GM18502 (cell line): ENCODE measurements around the gene CDH13.

Experiments used
- ATAC-seq: cut with Tn5 transposase; IDR thresholded peaks from one replicate; pipeline ENCODE4 v1.9.1; 2021; ENCODE audit warnings: mild to moderate bottlenecking; ENCODE audit not compliant: unreplicated experiment, poor library complexity

CDH13 gene

DNA sequence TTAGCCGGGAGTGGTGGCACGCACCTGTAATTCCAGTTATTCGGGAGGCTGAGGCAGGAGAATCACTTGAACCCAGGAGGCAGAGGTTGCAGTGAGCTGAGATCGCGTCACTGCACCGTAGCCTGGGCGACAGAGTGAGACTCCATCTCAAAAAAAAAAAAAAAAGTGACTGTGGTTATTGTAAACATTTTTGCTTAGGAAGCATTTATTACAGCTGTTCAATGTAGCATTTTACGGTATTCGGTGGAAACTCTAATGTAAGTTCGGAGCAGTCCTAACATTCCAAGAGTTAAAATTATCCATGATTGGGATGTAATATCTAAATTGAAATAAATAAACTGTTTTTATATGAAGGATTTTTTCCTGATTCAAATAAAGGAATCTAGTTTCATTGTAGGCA lies 926.2 kb downstream of the CDH13 start:
- no peak for ATAC-seq

- ATAC-seq, result no peak
Measured at GRCh38 chr16:83554096-83554495, 927.3 kb downstream of the CDH13 start.

GRCh38 chr16:83554540-83554939 lies 927.8 kb downstream of the CDH13 start:
- ATAC-seq, result no peak

- ATAC-seq, result no peak
Measured at GRCh38 chr16:83561876-83562275, 935.1 kb downstream of the CDH13 start.

GRCh38 chr16:83568345-83568744 lies 941.6 kb downstream of the CDH13 start:
- no peak for ATAC-seq

GRCh38 chr16:83574388-83574787 lies 947.6 kb downstream of the CDH13 start:
- no peak for ATAC-seq

DNA sequence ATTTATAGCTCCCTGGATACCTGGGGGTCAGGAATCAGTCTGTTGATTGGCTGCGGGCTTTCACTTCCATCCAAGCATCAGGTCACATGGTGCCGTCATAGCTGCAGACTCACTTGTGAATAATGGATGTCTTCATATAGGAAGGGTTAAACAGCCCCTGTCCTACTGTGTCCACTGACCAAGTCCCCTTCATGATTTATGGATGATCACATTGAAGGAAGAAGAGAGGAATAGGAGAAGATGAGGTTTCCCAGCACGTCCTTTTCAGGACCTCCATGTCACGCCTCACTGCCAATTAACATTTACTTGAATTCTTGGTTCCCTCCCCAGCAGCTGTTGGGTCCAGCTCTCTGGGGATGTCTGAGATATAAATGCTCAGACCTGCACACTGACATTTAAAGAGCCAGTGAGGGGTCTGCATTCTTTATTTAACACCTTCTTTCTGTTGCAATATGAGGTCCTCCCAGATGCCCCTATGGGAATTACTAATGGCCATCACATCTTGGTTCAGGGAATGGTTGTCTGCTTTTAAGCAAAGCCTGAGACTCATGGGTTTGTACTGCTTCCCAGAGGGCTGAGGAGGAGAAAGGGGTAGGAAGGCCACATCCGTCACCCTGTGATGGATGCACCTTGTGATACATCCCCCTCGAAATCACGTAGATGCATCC lies 950.4 kb downstream of the CDH13 start:
- no peak for ATAC-seq

DNA sequence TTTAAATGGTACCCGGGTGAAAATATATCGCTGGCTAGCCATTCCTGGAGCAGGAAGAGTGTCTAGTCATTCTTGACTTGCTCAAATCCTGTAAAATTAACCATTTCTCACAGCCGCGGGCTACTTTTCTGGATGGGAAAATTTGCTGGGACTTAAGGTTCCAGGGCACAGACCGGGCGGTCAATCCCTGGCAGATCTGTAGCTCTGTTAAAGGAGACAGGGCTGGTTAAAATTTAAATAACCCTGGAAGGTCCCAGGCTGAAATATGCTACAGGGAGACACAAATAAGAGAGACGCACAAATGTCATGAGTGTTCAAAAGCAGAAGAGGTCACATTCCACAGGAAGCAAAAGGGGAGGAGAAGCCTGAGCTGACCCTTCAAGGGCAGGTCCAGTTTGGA lies 951.4 kb downstream of the CDH13 start:
- no peak for ATAC-seq

GRCh38 chr16:83579027-83579426 lies 952.3 kb downstream of the CDH13 start:
- ATAC-seq, result no peak

GRCh38 chr16:83579436-83579835 lies 952.7 kb downstream of the CDH13 start:
- no peak for ATAC-seq

DNA sequence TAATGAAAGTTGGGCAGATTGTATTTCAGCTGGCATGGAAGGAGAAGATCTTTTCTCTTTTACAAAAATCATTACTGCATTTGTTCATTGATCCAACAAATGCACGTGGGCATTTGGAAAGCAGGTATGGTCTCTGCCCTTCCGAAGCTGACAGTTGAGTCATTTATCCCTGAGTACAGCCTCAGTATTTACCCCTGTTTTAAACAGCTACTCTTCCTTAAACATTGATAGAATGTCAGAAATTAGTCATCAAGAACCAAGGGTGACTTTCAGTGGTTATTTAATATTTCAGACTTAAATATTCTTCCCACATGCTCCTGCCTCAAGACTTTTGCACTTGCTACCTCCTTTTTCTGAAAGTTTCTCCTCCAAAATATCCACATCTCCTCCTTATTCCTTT lies 954.3 kb downstream of the CDH13 start:
- peak; percentile 68 for ATAC-seq

GRCh38 chr16:83581994-83582747 lies 955.4 kb downstream of the CDH13 start:
- ATAC-seq, result no peak

- ATAC-seq, result no peak
Measured at GRCh38 chr16:83586036-83586435, 959.3 kb downstream of the CDH13 start.

DNA sequence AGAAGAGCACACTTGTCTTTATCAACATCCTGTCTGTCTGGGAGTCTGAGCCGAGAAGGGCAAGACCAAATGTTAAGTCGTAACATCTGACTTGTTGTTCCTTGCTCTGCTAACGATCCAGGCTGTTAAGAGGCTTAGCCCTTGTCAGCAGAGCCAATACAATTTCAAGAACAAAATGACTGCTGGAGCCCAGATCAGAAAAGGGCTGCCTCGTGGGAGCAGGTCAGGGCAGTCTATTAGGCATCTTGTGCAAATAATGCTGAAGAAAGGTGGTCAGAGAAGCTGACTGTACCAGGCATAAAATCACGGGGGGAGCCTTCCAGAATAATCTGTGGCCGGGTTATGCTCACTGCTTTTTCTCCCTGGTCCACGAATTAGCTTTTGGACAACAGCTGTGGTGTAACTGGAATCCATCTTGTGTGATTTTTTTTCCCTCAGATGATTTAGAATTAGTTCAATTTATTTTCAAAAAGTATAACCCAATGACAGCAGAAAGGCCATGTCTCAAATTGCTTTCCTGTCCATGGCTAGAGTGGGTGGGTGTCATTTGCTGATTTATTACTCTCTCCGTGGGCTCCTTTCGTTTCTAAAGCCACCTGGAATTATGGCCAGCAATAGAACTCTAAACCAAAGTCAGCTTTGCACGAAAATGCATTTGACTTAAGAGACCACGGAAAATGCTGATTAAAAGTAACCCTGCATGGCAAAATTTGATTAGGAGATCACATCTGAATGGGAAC lies 959.9 kb downstream of the CDH13 start:
- no peak for ATAC-seq

- ATAC-seq, result no peak
Measured at GRCh38 chr16:83587201-83587600, 960.4 kb downstream of the CDH13 start.

GRCh38 chr16:83588070-83588469 lies 961.3 kb downstream of the CDH13 start:
- ATAC-seq, result no peak

DNA sequence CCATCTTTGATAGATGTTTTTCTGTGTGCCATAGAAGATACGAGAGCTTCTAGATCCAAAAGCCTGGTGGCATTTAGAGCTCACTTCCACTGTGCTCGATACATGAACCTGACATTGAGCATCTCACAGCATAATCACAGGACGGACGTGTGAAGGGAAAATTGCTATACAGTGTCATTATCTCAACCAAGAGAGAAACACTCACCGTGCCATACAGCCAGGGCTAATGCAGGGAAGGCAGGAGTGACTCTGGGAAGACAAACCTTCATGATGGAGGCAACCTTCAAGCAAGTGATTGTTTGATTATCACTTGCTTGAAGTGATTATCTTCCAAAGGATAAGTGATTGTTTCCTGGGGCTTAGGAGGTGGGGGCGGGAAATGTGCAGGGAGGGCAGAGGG lies 962.8 kb downstream of the CDH13 start:
- ATAC-seq, result no peak

DNA sequence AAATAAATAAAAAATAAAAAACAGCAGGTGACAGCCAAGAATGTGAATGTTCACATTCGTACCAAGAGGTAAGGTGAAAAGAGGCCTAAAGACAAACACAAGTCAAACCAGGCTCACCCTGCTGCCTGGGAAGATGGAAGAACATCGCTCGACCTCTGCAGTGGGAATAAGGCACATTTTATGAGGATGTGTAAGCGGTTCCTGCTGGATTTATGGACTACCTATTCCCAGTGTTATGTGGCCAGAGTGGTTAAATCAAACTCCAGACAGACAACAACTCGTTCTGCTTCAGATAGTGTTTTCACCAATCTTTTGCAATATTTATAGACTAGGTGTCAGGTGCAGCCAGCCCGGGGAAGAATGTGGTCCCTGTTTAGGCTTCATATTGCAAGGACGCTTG lies 966.0 kb downstream of the CDH13 start:
- ATAC-seq, result no peak

DNA sequence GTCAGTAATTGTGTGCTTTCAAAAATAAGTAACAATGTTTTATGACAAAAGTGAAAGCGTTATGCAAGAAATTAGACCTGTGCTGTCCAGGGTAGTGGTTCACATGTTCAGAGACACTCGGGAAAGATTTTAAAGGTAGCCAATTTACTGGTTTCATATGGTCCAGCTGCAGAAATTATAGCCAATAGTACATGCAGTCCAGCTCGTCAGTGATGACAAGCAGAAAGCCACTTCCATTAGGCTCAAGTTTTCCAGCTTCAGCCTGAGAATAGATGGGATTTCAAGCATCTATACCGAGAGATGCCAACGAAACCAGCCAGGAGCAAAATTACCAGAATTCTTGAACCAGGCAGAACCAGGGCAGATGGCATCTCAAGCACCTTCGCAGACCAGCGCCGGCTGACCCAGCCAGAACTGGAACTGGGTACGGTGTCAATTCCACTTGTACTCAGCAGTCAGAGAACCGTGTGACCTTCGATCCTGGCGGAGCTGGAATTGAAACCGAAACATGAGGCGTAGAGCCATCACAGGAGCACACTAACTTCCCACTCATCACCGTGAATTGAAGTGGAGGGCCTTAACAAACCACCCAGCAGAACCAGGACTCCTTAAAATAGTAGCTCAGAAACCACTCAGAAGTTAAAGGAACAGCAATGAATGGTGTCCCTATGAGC lies 973.2 kb downstream of the CDH13 start:
- ATAC-seq, result no peak

DNA sequence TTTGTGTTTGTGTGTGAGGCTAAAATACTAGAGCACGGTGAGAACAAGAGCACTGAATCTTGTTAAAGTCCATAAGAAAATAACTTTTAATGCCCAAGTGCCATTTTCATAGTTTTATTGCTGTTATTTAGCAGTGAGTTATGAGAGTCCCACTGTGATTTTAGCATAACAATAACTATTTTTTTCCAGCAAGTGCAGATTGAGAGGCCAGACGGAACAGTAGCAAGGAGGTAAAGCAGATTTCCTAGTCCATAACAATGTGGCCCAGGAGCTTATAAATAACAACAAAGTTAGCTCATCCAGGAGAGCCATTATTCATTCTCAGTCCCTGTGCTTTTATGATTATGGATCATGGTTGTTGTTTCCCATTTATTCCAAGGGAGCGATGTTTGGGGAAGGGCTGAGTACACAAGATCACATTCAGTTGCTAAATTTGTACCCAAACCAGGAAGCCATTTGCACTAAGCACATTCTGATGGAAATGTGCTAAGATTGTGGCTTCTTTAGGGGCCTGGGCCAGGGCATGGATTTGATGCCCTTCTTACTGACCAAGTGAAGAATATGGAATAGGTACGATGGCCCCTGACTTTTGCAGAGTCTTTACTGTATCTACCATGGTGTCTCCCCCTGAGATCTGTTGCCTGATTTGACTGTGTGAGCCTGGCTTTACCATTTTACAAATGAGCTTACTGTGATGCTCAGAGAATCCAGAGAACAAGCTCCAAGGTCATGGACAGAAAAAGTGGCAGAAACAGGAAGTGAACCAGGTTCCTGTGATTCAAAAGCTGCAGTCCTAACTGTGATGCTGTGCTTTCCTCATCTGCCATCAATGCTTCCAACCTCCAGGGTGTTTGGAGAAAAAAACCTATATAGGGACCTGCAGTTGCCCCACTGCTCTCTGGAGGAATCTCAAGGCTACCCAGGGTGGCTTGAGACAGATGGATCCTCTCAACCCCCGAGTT lies 976.3 kb downstream of the CDH13 start:
- no peak for ATAC-seq
